GM10847 (cell line): ENCODE measurements around the gene FBXO21.

ENCODE experiments used
- POLR2A ChIP-seq: IDR thresholded peaks from 2 replicates; pipeline ENCODE4 v1.6.1; 2011; ENCODE audit not compliant: insufficient read length; ENCODE audit errors: extremely low read depth

Gene FBXO21, protein sequence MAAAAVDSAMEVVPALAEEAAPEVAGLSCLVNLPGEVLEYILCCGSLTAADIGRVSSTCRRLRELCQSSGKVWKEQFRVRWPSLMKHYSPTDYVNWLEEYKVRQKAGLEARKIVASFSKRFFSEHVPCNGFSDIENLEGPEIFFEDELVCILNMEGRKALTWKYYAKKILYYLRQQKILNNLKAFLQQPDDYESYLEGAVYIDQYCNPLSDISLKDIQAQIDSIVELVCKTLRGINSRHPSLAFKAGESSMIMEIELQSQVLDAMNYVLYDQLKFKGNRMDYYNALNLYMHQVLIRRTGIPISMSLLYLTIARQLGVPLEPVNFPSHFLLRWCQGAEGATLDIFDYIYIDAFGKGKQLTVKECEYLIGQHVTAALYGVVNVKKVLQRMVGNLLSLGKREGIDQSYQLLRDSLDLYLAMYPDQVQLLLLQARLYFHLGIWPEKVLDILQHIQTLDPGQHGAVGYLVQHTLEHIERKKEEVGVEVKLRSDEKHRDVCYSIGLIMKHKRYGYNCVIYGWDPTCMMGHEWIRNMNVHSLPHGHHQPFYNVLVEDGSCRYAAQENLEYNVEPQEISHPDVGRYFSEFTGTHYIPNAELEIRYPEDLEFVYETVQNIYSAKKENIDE

DNA sequence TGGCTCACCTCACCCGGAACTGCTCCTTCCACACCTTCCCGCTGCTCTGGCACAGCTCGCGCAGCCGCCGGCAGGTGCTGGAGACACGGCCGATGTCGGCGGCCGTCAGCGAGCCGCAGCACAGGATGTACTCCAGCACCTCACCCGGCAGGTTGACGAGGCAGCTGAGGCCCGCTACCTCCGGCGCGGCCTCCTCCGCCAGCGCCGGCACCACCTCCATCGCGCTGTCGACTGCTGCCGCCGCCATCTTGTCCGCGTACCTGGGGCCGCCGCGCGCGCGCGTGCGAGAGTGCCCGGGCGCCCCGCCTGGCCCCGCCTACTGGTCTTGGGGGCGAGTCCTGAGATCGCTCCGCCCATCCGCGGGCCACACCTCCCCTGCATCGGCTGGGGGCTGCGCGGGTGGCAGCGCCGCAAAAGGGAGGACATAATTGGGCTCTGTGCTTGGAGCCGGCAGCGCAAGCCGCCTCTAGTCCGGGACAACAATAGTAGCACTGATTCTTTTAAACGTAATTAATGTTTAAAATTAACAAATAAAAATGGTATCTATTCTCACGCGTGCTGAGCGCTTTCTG, at the start of gene FBXO21:
FBXO21 (minus strand) TSS at position 261 of the 572 bp plus-strand sequence; CDS start at position 247, 14 bp downstream.
- peak; percentile 90 for TF ChIP-seq POLR2A

- no peak for TF ChIP-seq POLR2A
Observed at GRCh38 chr12:117236456-117237001, 46.3 kb upstream of the FBXO21 start.

GRCh38 chr12:117235261-117235660, 45.0 kb upstream of the FBXO21 start:
- TF ChIP-seq POLR2A = no peak

GRCh38 chr12:117234441-117234840, 44.2 kb upstream of the FBXO21 start:
- no peak for TF ChIP-seq POLR2A

- no peak for TF ChIP-seq POLR2A
Observed at GRCh38 chr12:117231750-117232149, 41.5 kb upstream of the FBXO21 start.

DNA sequence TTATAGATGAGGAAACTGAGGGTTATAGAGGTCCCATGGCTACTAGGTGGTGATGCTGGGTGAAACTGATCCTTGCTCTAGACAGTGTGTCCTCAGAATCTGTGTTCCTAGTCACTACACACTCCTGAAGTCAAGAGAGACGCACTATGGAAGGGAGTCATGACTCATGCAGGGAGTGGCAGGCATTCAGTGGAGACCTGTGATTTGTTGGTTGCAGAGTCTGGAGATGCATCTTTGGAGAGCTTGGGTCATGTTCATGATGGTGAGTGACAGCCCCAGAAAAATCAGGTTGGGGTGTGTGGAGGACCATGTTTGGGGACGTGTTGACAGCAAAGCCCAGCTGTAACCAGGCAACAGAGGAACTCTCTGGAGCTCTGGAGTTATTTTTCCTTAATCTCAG, 38.0 kb upstream of the FBXO21 start:
- TF ChIP-seq POLR2A = no peak

GRCh38 chr12:117227000-117227653, 36.9 kb upstream of the FBXO21 start:
- TF ChIP-seq POLR2A = no peak

GRCh38 chr12:117226505-117226904, 36.2 kb upstream of the FBXO21 start:
- TF ChIP-seq POLR2A = no peak

GRCh38 chr12:117225179-117225578, 34.9 kb upstream of the FBXO21 start:
- TF ChIP-seq POLR2A = no peak

DNA sequence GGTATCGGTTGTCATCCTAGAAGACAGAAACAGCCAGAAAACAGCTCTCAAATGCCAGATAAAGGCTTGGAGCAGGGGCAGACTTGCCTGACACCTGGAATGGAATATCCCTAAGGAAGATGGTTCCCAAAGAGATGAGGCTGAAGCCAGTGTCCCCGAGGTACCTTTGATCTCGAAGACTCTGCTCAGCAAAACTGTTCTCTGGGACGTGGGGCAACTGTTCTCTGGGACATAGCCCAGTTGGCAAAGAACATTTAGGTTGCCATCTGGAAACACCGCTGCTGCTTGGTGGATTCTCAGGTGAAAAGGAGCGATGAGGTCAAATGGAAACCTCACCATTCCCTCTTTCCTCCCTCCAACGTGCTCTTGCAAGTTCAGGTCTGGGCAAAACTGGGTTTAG, 27.9 kb upstream of the FBXO21 start:
- TF ChIP-seq POLR2A = no peak

GRCh38 chr12:117216686-117217085, 26.4 kb upstream of the FBXO21 start:
- TF ChIP-seq POLR2A = no peak

DNA sequence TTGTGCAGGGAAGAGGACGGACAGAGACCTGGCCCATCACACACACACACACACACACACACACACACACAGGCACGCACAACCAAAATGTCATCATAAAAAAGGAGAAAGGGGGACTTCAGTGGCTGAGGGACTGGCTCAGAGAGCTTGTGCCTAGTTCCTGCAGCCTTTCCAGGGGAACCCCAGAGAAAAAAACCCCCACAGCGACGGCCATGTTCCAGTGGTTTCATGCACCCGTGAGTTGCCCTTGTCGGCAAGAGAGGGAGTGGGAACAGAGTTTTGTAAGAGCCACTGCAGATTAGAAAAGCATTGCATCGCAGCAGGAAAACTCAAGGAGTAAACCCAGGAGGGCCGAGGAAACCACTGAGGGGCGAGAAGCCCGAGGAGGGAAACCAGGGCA, 24.5 kb upstream of the FBXO21 start:
- TF ChIP-seq POLR2A = no peak

DNA sequence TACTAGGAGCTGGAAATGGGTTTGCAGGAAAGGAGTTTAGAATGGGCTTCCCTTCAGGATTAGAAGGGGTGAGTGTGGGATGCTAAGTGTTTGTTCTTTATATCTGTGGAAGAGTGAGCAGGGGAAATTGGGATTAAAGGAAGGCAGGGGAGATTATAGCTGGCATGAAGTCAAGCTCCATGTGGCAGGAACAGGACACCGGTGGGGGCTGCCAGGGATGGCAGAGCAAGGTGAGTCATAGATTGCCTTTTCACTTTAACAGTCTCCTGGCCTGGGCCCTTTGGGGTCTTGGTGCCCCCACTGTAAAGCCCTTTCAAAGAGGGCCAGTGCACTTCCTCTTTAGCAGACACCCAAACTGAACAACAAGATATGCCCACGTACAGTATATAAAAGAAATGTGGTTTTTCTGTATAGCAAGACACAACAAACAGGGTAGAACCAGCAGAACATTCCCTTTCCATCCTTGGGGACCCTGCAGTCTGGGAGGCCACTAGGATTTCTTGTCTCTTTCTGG, 23.1 kb upstream of the FBXO21 start:
- no peak for TF ChIP-seq POLR2A

GRCh38 chr12:117212563-117213190, 22.4 kb upstream of the FBXO21 start:
- TF ChIP-seq POLR2A = no peak

DNA sequence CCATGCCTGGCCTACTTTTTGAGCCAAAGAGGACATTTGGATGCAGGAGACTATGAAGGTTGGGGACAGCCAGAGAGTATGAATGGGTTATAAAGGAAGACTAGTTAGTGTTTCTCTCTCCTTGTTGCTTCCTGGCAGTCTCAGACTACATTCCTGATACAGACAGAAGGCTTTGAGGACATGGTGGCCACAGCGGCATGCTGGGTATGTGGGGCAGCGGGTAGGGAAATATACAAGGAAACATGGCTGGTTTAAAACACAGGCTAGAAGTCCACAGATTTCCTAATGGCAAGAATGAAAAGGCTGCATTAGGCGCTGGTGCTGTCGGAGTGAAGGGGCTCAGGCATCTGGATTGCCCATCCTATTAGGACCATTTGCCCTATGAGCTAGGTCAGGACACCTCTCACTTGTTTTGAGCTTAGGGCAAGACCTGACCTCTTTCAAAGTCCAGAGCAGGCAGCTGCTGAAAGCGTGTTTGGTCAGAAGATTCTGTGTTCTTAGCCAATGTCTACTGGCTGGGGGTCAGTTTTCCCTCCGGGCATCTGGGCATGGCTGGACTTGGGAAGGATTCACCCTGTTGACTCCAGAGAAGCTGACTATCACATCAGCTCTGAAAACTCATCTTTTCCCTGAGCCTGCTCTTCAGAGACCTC, 20.1 kb upstream of the FBXO21 start:
- TF ChIP-seq POLR2A = no peak

- no peak for TF ChIP-seq POLR2A
Observed at GRCh38 chr12:117209626-117210025, 19.4 kb upstream of the FBXO21 start.
